GM18498 (cell line): ENCODE data around the gene CNTNAP2.

ENCODE experiments used
- ATAC-seq: cut with Tn5 transposase; IDR thresholded peaks from one replicate; pipeline ENCODE4 v1.9.1; 2021; ENCODE audit warnings: mild to moderate bottlenecking, moderate library complexity; ENCODE audit not compliant: unreplicated experiment

Gene CNTNAP2

DNA sequence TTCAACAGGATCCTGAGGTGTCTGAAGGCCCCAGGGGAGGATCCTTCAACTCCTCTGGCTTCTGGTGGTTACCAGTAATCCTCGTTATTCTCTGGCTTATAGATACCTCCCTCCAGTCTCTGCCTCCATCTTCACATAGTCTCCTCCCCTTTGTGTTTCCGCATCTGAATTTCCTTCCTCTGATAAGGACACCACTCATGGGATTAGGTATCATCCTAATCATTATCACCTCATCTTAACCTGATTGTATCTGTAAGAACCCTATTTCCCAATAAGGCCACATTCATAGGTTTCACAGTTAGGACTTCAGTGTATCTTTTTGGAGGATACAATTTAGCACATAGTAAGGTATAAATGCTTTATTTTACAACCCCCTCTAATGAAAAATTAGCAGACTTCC, 1189.2 kb downstream of the CNTNAP2 start:
- ATAC-seq, result no peak

DNA sequence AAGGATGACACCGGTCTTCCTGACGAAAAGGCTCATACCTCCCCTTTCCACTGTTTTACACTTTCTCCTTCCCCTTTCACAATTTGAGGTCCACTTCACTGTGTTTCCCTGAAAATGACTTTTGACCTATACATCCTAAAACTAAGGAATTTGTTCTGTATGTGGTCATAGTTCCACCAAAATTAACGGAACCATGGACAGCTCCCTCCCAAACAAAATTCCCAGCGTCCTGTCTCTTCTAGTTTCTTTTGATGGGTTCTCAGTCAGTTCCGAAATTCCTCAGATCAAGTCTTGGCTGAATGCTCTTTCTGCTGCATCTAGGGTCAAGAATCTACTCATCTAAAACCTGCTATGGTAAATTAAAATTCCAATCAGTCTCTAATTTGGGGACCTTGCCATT, 1191.9 kb downstream of the CNTNAP2 start:
- ATAC-seq, result no peak

DNA sequence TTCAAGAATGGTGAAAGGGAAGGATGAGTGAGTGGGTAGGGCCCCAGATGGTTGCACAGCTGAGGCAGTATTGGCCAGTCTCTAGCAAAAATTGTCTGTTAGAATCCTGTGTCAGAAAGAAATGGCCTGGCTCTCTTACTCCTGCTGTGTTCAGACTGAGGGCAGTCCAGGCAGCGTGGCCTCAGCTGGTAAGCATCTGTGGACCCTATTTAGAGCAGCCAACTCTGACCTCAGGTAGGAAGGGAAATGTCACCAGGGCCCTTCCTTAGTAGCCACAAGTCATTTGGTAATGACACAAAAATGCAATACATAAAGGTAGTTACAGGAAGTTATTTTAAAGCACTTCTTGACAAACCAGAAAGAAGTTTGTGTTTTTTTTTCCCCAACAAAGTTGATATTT, 1194.7 kb downstream of the CNTNAP2 start:
- no peak for ATAC-seq

DNA sequence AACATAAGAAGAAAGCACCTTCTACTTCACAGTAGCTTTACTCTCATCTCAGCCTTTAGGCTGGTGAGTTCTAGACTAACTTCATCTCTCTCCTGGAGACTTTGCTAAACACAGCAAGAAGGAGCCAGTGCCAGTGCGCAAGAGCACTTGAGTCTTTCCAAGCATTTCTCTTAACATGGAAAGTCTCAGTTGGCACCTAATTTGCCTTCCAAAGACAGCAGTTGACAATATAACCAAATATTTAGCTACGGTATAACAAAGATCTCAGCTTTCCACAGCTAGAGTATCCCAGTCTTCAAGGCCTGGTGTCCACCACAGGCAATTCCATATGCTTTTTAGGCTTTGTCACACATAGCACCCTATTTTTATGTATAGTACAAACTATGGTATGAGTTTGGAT, 1204.9 kb downstream of the CNTNAP2 start:
- ATAC-seq, result no peak

DNA sequence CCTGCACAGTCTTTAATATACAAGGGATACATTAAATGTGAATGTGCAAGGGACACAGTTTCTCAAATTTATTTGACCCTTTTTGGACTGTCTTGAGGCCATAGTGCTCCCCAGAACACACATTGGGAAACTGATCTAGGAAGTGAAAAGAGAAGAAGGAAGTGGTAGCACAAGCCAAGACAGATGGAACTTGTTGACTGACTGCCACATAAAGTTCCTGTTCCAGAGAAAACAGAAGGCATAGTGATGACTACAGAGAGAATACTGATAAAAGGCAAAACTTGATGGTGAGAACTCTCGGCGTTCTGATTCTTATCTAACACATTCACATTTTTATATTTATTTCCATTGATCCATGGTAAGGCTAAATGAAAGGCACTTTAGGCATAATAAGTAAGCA, 1216.4 kb downstream of the CNTNAP2 start:
- no peak for ATAC-seq

DNA sequence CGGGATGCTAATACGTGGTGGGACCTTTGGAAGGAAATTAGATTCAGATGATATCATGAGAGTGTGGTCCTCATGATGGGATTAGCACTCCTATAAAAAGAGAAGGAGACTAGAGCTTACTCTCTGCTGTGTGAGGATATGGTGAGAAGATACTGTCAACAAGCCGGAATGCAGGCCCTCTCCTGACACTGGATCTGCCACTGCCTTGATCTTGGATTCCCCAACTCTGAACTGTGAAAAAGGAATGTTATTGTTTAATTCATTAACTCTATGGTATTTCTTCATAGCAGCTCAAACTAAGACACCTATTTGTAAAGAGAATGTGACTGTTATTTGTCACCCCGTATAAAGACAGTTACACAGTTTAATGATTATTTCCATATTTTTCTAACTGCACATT, 1246.5 kb downstream of the CNTNAP2 start:
- no peak for ATAC-seq

DNA sequence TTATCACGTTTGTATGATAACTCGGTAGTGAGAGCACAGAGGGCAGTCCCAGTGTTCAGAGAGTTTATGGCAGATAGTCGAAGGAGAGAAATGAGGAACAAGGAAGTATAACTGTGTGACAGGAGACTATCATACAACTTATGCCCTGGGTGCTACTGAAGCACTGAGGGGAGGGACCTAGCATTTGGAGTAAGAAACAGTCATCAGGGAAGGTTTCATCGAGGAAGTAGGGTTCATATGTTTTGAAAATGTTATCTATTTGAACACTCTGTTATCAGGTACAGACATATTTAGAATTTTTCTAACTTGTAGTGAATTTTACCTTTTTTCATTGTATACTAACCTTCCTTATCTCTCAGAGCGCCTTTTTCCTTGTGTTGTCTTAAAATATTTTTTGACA, 1259.6 kb downstream of the CNTNAP2 start:
- ATAC-seq, result no peak

DNA sequence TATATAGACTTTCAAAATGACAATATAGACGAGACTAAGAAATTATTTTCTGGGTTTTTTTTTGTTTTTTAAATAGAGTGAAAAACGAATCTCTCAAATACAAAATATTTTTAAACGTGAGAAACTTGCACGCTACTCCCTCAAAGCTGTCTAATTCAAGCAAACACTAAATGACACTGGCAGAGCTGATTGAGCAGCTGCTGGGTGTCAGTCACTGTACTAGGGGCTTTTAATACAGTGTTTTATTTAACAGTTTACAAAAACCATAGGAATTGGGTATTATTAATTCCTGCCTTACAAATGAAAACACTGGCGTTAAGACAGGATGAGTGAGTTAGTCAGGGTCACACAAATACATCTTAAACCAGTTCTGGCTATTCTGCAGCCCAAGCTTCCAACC, 1264.3 kb downstream of the CNTNAP2 start:
- ATAC-seq, result no peak

DNA sequence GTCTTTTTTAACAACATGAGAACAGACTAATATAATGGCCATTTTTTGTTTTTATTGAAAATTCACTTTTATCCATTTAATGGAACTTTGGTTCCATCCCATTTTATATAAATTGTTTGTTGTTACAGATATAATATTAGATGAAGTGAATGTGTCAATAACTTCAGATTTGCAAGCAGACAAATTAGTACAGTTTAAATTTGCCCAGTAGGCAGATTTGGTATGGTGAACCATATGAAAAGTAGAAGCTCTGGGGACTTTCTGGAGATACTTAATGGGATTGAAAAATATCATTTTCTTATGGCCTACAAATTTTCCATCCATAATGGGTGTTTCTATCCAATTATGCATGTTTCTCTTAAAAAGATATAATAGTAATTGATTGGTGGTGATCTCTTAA, 1277.7 kb downstream of the CNTNAP2 start:
- no peak for ATAC-seq

DNA sequence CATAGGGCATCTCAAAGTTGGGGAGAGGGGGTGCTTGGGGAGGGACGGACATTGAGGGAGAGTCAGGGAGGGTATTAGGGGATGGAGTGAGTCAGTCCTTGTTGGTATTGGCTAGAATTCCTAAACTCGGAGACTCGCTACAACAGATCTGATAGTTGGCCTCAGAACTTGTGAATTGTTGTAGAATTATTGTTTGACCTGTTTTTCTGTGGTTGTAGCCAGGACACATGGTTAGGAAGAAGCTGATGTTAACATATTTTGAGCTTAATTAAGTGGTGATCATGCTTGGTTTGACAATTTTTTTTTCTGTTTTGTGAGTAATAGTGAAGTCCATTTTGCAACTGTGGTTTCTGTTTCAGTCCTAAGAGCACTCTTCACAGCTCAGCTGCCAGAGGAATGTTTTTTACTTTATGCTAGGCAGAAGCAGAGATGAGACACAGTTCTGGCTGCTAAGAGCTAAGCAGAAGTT, 1283.7 kb downstream of the CNTNAP2 start:
- no peak for ATAC-seq

DNA sequence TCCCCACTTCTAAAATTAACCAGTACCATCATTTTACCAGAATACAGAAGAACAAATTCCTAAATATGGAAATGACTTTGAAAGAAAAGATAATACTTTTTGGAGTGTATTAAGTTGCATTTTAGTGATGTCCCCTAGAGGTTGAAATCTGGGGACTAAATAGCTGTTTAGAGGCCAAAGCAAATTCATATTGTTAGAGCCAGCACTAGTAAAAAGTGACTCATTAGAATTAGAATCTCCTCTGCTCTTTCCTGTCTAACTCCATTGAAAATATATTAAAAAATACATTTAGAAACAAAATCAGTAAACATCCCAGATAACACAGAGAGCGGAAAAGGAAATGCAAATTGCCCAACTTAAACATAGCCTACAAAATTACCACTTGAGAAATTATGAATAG, 1284.3 kb downstream of the CNTNAP2 start:
- no peak for ATAC-seq

DNA sequence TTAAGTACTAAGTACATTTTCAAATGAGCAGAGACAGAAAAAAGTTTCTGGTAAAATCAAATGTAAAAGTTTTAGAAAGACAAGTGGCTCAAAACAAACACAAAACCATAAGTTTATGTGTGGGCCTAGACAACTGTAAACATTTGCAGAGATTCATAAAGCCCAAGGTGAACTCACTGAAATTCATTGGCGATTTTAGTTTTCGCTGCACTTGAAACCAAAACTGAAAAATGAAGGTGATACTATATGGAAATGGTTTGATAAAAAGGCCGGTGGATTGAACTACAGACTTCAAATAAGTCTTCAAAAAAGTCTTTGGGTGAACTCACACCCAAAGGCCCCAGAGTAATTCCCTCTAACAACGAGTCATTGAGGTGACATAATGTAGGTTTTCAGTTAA, 1289.0 kb downstream of the CNTNAP2 start:
- no peak for ATAC-seq

DNA sequence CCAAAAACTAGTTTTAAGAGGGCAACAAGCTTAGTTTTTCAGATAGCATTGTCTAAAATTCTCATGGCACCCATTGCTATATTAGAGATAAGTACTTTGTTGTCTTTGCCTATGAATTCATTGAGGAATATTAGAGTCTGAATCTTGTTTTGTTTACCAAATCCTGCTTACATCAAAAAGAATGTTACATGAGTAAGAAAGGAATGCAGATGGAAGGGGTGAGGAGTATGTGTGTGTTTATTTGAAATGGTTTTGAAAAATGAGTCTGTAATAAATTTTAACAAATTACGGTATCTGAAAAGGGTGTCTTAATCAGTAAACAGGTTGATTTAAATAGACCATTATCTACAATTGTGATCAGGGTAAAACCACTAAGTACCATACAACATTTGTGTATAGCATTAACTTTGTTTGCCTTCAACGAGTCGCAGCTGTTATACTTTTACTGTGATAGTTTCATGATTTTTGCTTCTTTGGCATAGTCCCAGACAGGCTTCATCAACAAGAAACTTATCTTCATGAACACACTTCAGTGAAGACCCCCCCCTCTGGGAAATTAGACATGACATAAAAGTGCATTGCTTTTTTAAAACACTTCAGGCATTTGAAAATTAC, 1290.0 kb downstream of the CNTNAP2 start:
- no peak for ATAC-seq

DNA sequence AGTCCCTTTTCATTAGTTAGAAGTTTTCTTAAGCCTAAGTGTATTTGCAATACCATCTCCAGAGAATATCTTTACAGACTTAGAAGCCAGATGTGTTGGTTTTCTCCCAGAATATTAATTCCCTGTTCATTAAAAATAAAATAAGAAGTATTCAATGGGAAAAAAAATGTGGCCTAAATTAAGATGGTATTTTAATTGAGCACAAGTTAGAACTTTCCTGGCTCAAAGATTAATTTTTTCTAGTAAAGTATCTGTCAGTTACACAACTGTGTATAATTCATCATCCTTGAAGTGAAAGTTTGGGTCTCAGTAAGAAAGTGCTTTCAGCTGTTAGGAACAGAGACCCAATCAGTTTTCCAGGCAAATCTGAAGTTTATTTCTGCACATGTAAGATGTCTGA, 1294.5 kb downstream of the CNTNAP2 start:
- no peak for ATAC-seq

DNA sequence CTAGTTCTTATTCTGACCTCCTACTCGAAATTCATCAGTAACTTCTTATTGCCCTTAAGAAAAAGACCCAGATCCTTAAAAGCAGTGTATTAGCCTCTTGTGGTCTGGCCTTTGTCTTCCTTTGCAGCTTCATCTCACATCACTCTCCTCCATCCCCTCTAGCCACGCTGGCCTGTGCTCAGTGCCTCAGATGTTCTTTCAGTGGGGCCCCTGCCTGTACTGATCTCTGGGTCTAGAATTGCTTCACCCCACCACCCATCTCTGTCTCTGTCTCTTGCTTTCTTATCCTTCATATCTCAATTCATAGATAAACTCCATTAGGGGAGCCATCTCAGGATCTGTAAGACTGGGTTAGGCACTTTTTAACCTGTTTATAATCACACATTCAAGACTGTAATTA, 1295.5 kb downstream of the CNTNAP2 start:
- no peak for ATAC-seq

DNA sequence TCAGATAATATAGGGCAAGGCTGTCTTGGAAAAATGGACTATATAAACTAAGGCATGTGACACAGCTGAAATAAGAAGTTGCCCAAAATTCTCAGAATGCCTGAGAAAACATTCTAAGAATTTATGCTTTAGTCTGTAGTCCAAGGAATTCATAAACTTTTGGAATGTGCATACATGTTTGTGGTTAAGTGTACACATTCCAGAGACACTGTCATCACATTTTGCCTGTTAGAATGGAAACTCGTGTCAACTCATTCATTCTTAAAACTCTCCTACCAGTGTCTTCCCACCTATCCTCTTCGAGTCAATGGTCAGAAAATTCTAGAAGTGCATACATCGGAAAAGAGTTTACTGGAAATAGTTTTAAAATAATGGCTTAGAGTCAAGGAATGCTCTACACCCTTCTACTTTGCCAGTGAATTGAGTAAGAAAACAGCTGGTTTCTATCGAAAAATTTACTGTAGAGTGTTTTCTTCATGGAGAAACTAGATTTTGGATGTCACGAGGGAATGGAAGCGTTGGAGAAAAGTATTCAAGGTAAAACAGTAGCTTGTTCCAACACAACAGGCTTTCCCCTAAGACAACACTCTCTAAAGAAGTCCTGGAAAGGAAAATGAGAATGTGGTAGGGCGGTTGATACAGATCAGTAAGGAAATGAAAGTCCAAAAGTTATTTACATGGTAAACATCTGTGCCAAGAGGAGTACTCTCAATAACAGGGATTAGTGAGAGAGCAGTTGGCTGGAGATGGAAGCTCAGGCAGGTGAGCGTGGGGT, 1296.4 kb downstream of the CNTNAP2 start:
- no peak for ATAC-seq

DNA sequence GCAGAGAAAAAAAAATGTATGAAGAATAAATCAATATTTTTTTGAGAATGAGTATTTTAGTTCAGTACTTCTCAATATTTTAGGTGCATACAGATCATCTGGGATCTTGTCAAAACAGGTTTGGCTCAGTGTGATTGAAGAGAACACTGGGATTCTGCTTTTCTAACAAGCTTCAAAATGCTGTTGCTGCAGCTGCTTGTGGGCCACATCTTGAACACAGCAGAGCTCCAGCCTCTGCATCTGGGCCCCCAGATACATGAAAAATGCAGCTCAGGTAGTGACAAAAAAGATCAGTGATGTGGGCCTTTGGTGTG, 1296.9 kb downstream of the CNTNAP2 start:
- no peak for ATAC-seq

DNA sequence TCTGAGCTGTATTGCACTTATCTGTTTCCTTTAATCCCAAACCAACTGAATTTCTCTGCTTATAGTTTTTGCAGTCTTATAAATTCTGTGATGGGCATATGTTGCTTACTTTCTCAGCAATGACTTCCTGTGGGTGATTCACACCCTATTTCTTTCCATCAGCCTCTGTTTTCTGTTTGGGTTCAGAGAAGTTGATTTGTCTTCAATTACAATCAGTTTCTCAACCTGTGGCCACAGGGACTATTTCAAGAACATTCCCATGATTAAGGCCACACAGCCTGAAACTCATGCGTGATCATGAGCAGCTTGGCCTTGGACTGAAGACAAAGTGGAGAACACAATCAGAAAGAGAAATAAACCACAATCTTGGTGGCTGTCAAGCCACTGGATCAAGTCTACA, 1299.4 kb downstream of the CNTNAP2 start:
- ATAC-seq, result no peak

DNA sequence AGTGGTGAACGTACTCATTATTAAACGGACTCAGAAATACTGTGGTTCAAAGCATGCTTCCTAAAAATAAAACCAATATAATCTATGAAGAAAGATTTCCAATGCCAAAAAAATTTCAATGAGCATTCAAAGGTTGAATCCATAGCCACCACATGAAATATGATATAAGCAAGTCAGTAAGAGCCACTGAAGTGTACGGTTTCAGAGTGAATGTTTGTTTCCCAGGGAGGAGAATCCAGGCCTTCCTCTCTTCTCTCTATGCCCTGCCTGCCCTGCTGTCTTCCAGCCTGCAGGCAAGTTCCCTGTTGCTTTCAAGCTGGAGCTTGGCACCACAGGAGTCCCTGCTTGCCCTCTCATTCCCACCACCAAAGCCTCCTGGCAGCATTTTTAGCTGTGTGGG, 1302.4 kb downstream of the CNTNAP2 start:
- ATAC-seq, result no peak

DNA sequence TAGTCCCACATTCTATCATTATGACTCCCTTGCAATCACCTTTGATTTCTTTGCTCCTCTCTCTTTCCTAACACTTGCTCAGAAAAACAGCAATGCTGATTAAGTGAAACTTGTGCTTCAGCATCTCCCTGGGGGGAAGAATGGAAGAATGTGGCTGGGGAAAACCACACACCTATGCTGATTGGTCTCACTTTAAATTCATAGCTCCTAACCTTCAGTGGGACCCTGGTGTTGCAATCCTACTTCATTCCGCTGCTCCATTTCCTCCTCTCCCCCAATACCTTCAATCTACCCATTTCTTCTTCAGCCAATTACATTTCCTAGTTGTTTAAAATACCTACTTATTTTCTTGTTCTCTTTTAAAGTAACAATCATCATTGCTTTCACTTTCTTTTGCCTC, 1307.3 kb downstream of the CNTNAP2 start:
- ATAC-seq, result no peak

DNA sequence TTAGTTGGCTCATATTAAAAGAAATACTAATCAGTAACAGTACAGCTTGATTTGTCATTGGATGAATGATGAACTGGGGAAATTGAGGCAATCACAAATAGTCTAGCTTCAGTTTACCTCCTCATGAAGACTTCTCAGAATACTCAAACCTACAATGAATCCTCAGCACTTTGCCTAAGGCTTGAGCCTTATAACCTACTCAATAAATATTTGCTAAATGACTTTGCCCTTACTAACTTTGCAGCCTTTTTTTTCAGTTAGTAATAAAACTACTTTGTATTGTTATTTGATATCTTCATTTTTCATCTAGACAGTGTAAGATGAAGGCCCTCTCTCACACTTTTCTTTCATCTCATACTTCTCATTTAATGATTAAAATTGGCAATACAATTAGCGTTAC, 1311.5 kb downstream of the CNTNAP2 start:
- no peak for ATAC-seq

DNA sequence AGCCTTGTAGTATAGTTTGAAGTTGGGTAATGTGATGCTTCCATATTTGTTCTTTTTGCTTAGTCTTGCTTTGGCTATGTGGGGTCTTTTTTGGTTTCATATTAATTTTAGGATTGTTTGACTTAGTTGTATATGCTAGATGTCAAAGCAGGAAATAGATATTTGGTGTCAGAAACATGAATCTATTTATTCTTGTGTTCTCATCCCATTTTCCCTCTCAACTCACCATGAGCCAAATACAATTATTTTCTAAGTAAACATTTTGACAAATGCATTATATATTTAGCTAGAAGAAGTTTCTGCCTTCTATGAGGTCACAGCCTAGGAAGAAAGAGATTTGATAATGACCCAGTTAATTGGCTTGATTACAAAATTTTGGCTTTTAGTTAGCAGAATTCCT, 1313.4 kb downstream of the CNTNAP2 start:
- ATAC-seq, result no peak

DNA sequence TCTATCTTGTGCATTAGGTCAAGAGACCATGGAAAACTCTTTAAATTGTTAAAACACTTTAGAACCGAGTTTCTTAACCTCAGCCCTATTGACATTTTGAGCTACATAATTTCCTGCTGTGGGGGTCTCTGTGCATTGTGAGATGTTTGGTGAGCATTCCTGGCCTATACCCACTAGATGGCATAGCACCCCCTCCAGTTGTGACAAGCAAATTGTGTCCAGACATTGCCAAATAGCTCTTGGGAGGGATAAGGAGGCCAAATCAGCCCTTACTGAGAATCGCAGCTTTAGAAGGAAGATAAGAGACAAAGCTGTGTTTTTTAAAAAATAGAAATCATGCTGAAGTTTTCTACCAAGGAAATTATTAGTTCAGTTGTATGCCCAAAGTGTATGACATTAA, 1315.5 kb downstream of the CNTNAP2 start:
- ATAC-seq, result no peak
